Breast epithelium (tissue), 4 donors: ENCODE results near the gene CXCL10. TPM values are rescaled to one million over a fixed set of nuclear protein-coding genes. Genes with fewer than 3 reads are reported as not detected.

Experiments
- DNase-seq, 2 donors: peaks; one replicate each; pipeline ENCODE4 v3.0.0-alpha.2; 2019; ENCODE audit warnings: low spot score in 2 of 2
- H3K27ac ChIP-seq, 2 donors: fragments of 200-600 bp; sonication (generic) in 1 of 2; one replicate each; pipeline ENCODE4 v1.5.1; 2016 to 2019; ENCODE audit warnings: mild to moderate bottlenecking in 1 of 2
- H3K27me3 ChIP-seq, 2 donors: fragments of 200-600 bp; sonication (generic) in 1 of 2; one replicate each; pipeline versions ENCODE4 v1.5.1 to v1.6.0; 2017 to 2019; ENCODE audit warnings: control low read depth in 1 of 2, mild to moderate bottlenecking in 1 of 2
- H3K36me3 ChIP-seq: fragments of 200-600 bp; one replicate; pipeline ENCODE4 v1.5.1; 2019
- H3K4me1 ChIP-seq, 2 donors: fragments of 200-600 bp; sonication (generic); one replicate each; pipeline ENCODE4 v1.5.1; 2016 to 2019; ENCODE audit warnings: control low read depth in 1 of 2
- H3K4me3 ChIP-seq, 3 donors: fragments of 200-600 bp; sonication (generic); 1 replicate in 2 of 3; 2 replicates in 1 of 3; pipeline ENCODE4 v1.5.1; 2016 to 2019; ENCODE audit warnings: mild to moderate bottlenecking in 3 of 3, moderate library complexity in 2 of 3
- H3K9me3 ChIP-seq, 2 donors: fragments of 200-600 bp; sonication (generic) in 1 of 2; one replicate each; pipeline ENCODE4 v1.5.1; 2016 to 2019; ENCODE audit warnings: control low read depth in 1 of 2
- POLR2A ChIP-seq: fragments of 450-650 bp; IDR thresholded peaks from one replicate; pipeline ENCODE4 v1.6.1; 2016; ENCODE audit warnings: antibody characterized with exemption, mild to moderate bottlenecking, moderate library complexity
- POLR2AphosphoS5 ChIP-seq, 3 donors: sonication (generic); formaldehyde crosslinking; IDR thresholded peaks; one replicate each; pipeline ENCODE4 v1.6.1; 2017; ENCODE audit warnings: antibody characterized with exemption in 3 of 3
- intact Hi-C: fragments of 100-400 bp; cut with DNase I; formaldehyde crosslinking; loops from one replicate; pipeline ENCODE4 v1.15.1; 2023; ENCODE audit warnings: low total_unique reads
- total RNA-seq, 3 donors: library from RNA; depleted of rRNA; stranded (reverse); fragments of >200 nt; gene quantifications; one replicate each; pipeline ENCODE4 v1.1.0, GENCODE V29; 2016
- TF ChIP-seq, protein P1 (sequence below), 3 donors: fragments of 450-650 bp; IDR thresholded peaks; one replicate each; pipeline ENCODE4 v1.5.1; 2016 to 2017; ENCODE audit warnings: antibody characterized with exemption in 3 of 3, mild to moderate bottlenecking in 3 of 3, moderate library complexity in 3 of 3

Gene CXCL10
- total RNA-seq, 3 donors from 2014 or later, result 1.2 TPM; not detected in 2

DNA sequence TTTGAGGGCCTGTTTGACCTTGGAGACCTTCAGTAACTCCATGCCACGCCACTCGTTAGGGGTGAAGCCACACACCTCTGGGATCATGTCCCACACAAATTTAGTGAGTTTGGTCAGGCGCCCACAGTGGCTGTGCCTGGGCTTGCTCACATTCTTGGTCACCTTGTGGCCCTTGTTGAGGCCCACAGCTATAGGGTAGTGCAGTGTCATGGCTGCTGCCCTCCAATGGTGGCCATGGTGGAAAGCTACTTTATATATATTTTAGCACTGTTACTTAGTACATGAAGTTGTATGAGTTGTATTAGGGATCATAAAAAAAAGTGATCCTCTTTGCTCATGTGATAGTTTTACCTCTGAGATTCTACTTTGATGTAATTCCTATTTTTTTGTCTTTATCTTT lies 13.6 kb upstream of the CXCL10 start:
- no peak for DNase-seq
- Histone ChIP-seq H3K4me1 (no peaks in the 10 kb centered on the region), H3K27ac (no peak overlapping the region), H3K36me3 (no peaks in the 10 kb centered on the region), H3K4me3 (no peak overlapping the region), H3K27me3 (no peaks in the 10 kb centered on the region), H3K9me3 (no peaks in the 10 kb centered on the region)
- intact Hi-C loops, result no loop called here
- TF ChIP-seq POLR2AphosphoS5 (IDR thresholded peaks at IDR 0.05) (no peak), POLR2A (no peak)
- TF ChIP-seq, protein P1, sequence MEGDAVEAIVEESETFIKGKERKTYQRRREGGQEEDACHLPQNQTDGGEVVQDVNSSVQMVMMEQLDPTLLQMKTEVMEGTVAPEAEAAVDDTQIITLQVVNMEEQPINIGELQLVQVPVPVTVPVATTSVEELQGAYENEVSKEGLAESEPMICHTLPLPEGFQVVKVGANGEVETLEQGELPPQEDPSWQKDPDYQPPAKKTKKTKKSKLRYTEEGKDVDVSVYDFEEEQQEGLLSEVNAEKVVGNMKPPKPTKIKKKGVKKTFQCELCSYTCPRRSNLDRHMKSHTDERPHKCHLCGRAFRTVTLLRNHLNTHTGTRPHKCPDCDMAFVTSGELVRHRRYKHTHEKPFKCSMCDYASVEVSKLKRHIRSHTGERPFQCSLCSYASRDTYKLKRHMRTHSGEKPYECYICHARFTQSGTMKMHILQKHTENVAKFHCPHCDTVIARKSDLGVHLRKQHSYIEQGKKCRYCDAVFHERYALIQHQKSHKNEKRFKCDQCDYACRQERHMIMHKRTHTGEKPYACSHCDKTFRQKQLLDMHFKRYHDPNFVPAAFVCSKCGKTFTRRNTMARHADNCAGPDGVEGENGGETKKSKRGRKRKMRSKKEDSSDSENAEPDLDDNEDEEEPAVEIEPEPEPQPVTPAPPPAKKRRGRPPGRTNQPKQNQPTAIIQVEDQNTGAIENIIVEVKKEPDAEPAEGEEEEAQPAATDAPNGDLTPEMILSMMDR (IDR thresholded peaks at IDR 0.05), result no peak

- TF ChIP-seq POLR2A, result no peak
- no peak for TF ChIP-seq POLR2AphosphoS5 (IDR thresholded peaks at IDR 0.05)
- TF ChIP-seq, protein P1 (IDR thresholded peaks at IDR 0.05), result no peak
- H3K36me3 ChIP-seq, result no peaks in the 10 kb centered on the region
- H3K27me3 ChIP-seq, result no peaks in the 10 kb centered on the region
- no peak for DNase-seq
- no peak within 1 kb of the TSS for H3K4me3 ChIP-seq
- no peaks in the 10 kb centered on the region for H3K9me3 ChIP-seq
- H3K27ac ChIP-seq, result no peak within 1 kb of the TSS
- intact Hi-C loops, result no loop called here
- H3K4me1 ChIP-seq, result no peaks in the 10 kb centered on the region
Measured at GRCh38 chr4:76035799-76036380, 12.6 kb upstream of the CXCL10 start, which contains the start of gene CXCL11. TSS of gene CXCL11 (minus strand) at chr4:76036070. CDS start at chr4:76035987, 83 bp downstream.

- intact Hi-C loops, result no loop called here
Measured at GRCh38 chr4:76035141-76035540, 11.8 kb upstream of the CXCL10 start.

DNA sequence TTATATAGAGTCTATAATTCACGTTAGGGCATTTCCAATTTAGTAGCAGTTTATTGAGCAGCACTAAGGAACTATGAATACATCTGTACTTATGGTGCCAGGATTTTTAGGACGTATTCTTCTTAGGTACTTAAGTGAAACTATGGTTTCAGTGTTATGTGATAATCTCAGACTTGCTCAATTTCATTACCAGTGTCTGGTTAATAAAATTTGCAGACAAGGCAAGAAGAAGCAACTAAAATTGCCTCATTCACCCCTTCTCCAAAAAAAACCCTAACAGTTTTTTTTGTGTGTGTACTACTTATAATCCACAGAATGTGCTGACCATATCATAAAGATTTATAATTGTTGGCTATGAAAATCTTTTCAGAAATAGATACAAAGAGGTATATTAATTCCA lies 6.0 kb upstream of the CXCL10 start:
- TF ChIP-seq POLR2A (no peak), POLR2AphosphoS5 (IDR thresholded peaks at IDR 0.05) (no peak)
- TF ChIP-seq, protein P1 (IDR thresholded peaks at IDR 0.05), result no peak
- Histone ChIP-seq H3K36me3 (no peaks in the 10 kb centered on the region), H3K9me3 (no peaks in the 10 kb centered on the region), H3K27me3 (no peaks in the 10 kb centered on the region), H3K27ac (no peak overlapping the region), H3K4me3 (no peak overlapping the region), H3K4me1 (no peaks in the 10 kb centered on the region)
- no peak for DNase-seq
- intact Hi-C loops, result no loop called here

More at GRCh38 chr4:76035141-76035540, 11.8 kb upstream of the CXCL10 start:
- DNase-seq, result no peak
- Histone ChIP-seq H3K4me3 (no peak overlapping the region), H3K4me1 (no peaks in the 10 kb centered on the region), H3K9me3 (no peaks in the 10 kb centered on the region), H3K36me3 (no peaks in the 10 kb centered on the region), H3K27me3 (no peaks in the 10 kb centered on the region), H3K27ac (no peak overlapping the region)
- TF ChIP-seq, protein P1 (IDR thresholded peaks at IDR 0.05), result no peak
- TF ChIP-seq POLR2A (no peak), POLR2AphosphoS5 (IDR thresholded peaks at IDR 0.05) (no peak)

DNA sequence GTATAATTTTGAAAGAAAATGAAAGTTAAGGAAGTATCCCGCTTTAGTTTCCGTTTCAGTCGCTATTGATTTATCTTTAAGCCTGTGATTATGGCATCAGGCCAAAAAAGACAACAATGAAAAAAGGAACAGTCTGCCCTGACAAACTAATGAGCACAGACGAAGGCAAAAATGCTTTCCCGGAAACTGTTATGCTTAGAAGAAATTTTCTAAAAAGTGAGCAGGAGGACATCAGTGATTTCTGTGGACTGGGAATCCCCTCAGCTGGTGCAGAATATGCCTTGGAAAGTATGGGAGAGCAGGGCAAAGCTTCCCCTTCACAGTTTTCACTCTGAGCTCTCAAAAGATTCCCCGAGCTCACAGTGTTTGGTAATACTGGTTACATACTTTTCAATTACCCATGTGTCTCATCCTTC lies 5.1 kb upstream of the CXCL10 start:
- Histone ChIP-seq H3K4me1 (no peaks in the 10 kb centered on the region), H3K27me3 (no peaks in the 10 kb centered on the region), H3K27ac (no peak overlapping the region), H3K36me3 (no peaks in the 10 kb centered on the region), H3K9me3 (no peaks in the 10 kb centered on the region), H3K4me3 (peak overlapping the region; percentile 26 to 59 (median 37))
- intact Hi-C loops, result no loop called here
- DNase-seq, result no peak
- TF ChIP-seq POLR2AphosphoS5 (IDR thresholded peaks at IDR 0.05) (no peak), POLR2A (no peak)
- TF ChIP-seq, protein P1 (IDR thresholded peaks at IDR 0.05), result no peak
